IPS DF 4.7 (cell line): ENCODE data around the gene PKD2L1.
"Not testable (repeated sequence)": the region's sequence is repeated elsewhere in the genome, so short reads cannot be mapped to it uniquely, and the experiment has no call there.

Experiments
- DNase-seq: peaks from one replicate; pipeline ENCODE4 v3.0.0-alpha.2; 2013; ENCODE audit warnings: low spot score; ENCODE audit errors: extremely low read depth

Gene PKD2L1

DNA sequence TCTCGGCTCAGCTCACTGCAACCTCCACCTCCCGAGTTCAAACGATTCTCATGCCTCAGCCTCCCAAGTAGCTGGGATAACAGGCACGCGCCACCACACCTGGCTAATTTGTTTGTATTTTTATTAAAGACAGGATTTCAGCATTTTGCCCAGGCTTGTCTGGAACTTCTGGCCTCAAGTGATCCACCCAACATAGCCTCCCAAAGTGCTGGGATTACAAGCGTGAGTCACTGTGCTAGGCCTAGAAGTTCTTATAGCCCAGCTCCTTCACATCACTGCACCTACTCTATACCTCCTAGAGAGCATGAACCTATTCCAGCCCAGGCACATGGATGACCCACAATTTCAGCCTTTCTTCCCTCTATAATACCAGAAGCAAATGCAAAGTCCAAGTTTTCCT lies 42.3 kb downstream of the PKD2L1 start:
- no peak for DNase-seq

GRCh38 chr10:100286051-100287033 lies 43.7 kb downstream of the PKD2L1 start, which contains the start of gene BLOC1S2:
TSS of gene BLOC1S2 (minus strand) at chr10:100286680. CDS start at chr10:100286659, 21 bp downstream.
- no peak for DNase-seq

GRCh38 chr10:100285326-100285725 lies 44.7 kb downstream of the PKD2L1 start:
- DNase-seq: not testable (repeated sequence)

GRCh38 chr10:100282907-100283306 lies 47.1 kb downstream of the PKD2L1 start:
- DNase-seq: no peak

DNA sequence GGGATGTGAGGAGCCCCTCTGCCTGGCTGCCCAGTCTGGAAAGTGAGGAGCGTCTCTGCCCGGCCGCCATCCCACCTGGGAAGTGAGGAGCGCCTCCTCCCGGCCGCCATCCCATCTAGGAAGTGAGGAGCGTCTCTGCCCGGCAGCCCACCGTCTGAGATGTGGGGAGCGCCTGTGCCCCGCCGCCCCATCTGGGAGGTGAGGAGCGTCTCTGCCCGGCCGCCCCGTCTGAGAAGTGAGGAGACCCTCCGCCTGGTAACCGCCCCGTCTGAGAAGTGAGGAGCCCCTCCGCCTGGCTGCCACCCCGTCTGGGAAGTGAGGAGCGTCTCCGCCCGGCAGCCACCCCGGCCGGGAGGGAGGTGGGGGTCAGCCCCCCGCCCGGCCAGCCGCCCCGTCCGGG lies 53.1 kb downstream of the PKD2L1 start:
- not testable (repeated sequence) for DNase-seq

DNA sequence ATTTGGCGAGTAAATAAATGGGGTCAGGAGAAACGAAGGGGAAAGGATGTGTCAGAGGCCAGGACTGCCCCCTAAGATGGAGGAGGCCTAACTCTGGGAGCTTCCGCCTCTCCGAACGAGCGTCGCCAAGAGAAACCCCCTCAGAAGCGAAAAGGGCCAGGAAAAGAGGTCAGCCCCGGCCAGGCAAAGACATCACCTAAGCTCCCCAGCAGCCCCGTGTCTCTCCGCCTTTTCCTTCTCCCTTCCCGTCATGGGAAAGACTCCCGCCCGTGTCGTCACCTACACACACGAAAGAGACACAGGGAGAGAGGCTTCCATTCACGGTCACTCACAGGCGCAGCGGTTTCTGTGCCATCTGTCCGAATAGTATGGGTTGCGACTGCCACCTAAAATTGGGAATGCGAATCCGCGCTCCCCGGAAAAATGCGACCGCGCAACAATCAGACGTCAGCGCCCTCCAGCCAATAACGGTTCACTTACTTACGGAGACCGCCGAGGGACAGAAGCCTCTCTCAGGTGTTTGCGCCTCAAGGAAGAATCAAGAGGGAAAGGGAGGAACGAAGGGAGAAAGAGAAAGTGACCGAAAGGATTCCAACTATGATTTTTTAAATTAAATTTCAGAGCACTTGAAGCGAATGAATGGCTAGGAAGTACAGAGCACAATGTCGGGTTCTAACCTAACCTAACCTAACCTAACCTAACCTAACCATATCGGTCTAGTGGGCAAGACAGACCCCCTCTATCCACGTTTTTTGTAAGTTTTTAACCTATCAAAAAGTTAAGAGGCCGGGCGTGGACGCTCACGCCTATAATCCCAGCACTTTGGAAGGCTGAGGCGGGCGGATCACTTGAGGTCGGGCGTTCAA lies 62.6 kb downstream of the PKD2L1 start, which contains the start of gene CWF19L1:
Gene CWF19L1 (minus strand): TSS at position 400 of the 866 bp plus-strand sequence. CDS start 45 bp downstream, at position 355.
- no peak for DNase-seq

DNA sequence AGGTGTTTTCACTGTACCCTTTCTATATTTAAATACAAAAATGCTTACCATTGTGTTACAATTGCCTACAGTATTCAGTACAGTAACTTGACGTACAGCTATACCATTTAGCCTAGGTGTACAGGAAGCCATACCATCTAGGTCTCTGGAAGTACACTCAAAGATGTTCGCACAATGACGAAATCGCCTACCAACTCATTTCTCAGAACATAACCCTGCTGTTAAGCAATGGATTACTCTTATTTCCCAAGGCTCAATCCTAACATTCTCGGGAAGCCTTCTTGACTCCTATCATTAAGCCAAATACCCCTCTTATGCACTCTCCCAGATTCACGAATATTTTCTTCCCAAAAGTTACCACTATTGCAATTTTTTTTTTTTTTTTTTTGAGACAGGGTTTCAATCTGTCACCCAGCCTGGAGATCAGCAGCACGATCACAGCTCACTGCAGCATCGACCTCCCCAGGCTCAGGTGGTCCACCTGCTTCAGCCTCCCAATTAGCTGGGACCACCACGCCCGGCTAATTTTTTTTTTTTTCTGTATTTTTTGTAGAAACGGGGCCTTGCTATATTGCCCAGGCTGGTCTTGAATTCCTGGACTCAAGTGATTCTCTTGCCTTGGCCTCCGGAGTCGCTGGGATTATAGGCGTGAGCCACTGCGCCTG lies 64.1 kb downstream of the PKD2L1 start:
- DNase-seq: no peak

GRCh38 chr10:100254191-100254590 lies 75.8 kb downstream of the PKD2L1 start:
- no peak for DNase-seq

DNA sequence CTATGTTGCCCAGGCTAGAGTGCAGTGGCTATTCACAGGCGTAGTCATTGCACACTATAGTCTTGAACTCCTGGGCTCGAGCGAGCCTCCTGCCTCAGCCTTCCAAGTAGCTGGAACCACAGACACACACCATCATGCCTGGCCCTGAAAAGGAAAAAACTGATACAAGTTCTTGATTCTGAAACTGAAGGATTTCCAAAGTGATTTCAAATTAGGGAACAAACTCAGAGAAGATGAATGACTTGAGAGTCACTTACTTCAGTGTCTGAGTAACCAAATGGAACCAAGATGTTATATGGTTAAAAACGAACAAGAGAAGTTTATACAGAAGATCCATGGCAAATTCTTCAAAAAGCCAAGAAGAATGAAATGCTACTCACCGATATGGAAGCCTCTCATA lies 77.0 kb downstream of the PKD2L1 start:
- DNase-seq: no peak

DNA sequence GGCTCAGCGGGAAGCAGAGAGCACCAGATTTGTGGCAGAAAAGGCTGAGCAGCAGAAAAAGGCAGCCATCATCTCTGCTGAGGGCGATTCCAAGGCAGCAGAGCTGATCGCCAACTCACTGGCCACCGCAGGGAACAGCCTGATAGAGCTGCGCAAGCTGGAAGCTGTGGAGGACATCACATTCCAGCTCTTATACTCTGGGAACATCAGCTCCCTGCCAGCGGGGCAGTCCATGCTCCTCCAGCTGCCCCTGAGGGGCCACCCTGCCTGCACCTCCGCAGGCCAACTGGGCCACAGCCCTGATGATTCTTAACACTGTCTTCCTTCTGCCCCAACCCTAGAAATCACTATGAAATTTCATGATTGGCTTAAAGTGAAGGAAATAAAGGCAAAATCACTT lies 81.2 kb downstream of the PKD2L1 start:
- no peak for DNase-seq

- DNase-seq: no peak
Observed at GRCh38 chr10:100245484-100246220, 84.4 kb downstream of the PKD2L1 start.

DNA sequence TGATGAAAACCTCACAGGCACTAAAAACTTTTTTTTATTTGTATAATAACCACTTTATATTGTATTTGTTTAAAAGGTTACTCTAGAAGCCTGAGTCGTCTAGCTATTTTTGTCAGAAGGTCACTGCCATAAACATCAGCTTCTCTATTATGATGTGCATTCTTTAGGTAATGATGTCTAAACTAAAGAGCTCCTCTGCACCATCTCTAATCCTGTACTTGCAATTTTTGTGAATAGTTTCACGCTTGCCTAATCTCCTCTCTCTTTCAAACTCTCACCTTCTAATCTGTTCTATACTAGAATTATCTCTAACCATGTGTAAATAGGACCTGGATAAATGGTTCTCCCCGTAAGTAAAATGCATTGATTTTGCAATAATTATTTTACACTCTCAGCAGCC lies 90.2 kb downstream of the PKD2L1 start:
- DNase-seq: no peak

DNA sequence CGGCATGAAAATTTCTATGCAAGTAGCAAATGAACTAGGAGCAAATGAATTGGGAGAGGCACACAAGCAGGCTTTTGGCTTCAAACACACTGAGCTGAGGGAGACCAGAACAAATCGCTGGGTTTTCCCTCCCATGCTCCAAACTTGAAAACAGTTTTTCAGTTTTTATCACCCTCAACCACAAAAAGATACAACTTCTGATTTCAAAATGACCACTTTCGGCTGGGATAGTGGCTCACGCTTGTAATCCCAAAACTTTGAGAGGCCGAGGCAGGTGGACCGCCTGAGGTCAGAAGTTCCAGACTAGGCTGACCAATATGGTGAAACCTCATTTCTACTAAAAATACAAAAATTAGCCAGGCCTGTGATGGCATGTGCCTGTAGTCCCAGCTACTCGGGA lies 91.6 kb downstream of the PKD2L1 start:
- DNase-seq: no peak
